ENCODE results near the gene ELAC2.

DNA sequence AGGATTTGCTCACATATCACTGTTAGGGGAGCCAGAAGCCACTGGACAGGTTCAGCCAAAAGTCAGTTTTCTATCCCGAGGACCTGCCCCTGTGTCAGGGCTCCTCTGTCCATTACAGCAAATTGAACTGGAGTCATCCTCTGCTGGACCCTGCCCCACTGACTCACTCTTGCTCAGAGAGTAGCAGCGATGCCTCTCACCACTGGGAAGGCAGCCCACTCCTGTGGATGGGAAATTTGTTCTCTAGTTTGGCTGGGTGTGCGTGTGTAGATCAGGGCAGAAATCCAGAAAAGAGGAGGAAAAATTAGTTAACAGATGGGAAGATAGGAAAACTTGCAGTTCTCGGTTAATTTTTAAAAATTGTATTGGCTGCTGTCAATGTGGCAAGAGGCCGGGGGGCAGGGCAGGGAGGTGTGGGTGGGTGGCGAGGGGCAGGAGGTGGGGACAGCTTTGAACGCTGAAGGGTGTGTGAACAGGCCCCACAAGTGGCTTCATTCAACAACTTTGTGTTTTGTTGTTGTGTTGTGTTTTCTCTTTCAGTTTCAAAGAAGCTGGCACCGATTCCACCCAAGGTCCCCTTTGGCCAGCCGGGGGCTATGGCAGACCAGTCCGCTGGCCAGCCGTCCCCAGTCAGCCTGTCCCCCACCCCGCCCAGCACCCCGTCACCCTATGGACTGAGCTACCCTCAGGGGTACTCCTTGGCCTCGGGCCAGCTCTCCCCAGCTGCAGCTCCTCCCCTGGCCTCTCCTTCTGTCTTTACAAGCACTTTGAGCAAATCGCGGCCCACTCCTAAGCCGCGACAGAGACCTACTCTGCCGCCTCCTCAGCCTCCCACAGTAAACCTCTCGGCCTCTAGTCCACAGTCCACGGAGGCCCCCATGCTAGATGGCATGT is 33.6 kb downstream of the ELAC2 start:
- TF ChIP-seq, protein P1, sequence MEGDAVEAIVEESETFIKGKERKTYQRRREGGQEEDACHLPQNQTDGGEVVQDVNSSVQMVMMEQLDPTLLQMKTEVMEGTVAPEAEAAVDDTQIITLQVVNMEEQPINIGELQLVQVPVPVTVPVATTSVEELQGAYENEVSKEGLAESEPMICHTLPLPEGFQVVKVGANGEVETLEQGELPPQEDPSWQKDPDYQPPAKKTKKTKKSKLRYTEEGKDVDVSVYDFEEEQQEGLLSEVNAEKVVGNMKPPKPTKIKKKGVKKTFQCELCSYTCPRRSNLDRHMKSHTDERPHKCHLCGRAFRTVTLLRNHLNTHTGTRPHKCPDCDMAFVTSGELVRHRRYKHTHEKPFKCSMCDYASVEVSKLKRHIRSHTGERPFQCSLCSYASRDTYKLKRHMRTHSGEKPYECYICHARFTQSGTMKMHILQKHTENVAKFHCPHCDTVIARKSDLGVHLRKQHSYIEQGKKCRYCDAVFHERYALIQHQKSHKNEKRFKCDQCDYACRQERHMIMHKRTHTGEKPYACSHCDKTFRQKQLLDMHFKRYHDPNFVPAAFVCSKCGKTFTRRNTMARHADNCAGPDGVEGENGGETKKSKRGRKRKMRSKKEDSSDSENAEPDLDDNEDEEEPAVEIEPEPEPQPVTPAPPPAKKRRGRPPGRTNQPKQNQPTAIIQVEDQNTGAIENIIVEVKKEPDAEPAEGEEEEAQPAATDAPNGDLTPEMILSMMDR (IDR thresholded peaks at IDR 0.05), result no peak
- TF ChIP-seq POLR2A (IDR thresholded peaks at IDR 0.05), result no peak
